Adrenal gland (tissue), 12 donors: ENCODE data around the gene COL4A1. TPM values are rescaled to one million over a fixed set of nuclear protein-coding genes. Genes with fewer than 3 reads are reported as not detected.

Experiments
- DNase-seq, 7 donors: peaks; one replicate each; pipeline ENCODE4 v3.0.0-alpha.2; 2019 to 2020
- H3K27ac ChIP-seq, 5 donors: fragments of 200-600 bp; sonication (generic) in 4 of 5; 1 replicate in 3 of 5; 2 replicates in 2 of 5; pipeline versions ENCODE4 v1.5.1 to v1.8.0; 2016 to 2020; ENCODE audit warnings: mild to moderate bottlenecking in 1 of 5
- H3K27me3 ChIP-seq: fragments of 200-600 bp; 2 replicates; pipeline ENCODE4 v1.8.0; 2021
- H3K36me3 ChIP-seq, 2 donors: fragments of 200-600 bp; replicated peaks in 1 of 2; 1 replicate in 1 of 2; 2 replicates in 1 of 2; pipeline versions ENCODE4 v1.5.1 to v1.8.0; 2018 to 2022
- H3K4me1 ChIP-seq, 2 donors: fragments of 200-600 bp; replicated peaks in 1 of 2; 1 replicate in 1 of 2; 2 replicates in 1 of 2; pipeline versions ENCODE4 v1.5.1 to v1.8.0; 2018 to 2021
- H3K4me3 ChIP-seq, 4 donors: fragments of 200-600 bp; sonication (generic) in 3 of 4; one replicate each; pipeline ENCODE4 v1.5.1; 2016 to 2018
- H3K9me3 ChIP-seq, 3 donors: fragments of 200-600 bp; sonication (generic) in 1 of 3; replicated peaks in 1 of 3; 1 replicate in 2 of 3; 2 replicates in 1 of 3; pipeline versions ENCODE4 v1.5.1 to v1.8.0; 2016 to 2021
- POLR2A ChIP-seq, 2 donors: fragments of 450-650 bp; IDR thresholded peaks; one replicate each; pipeline ENCODE4 v1.6.1; 2017; ENCODE audit warnings: antibody characterized with exemption in 2 of 2, mild to moderate bottlenecking in 2 of 2, moderate library complexity in 1 of 2
- WGBS, 4 donors: extraction: QIAGEN DNeasy Blood & Tissue Kit in 2 of 4; methylation state at CpG; one replicate each; pipeline versions ENCODE4 v1.1.5 to v1.1.7; 2013 to 2017; 5-methylcytosine and 5-hydroxymethylcytosine counted together
- intact Hi-C, 2 donors: fragments of 100-400 bp; cut with DNase I; formaldehyde crosslinking; loops; one replicate each; pipeline versions ENCODE4 v1.14.1 to v1.15.0; 2022 to 2023
- polyA plus RNA-seq, 3 donors: library from polyadenylated mRNA; stranded (reverse); fragments of 200-250 nt in 2 of 3; fragments of 350-450 nt in 1 of 3; fragmentation: Illumina TruSeq in 1 of 3; extraction: RNeasy Lipid Tissue Mini Kit (QIAGEN cat#74804) in 1 of 3; gene quantifications; one replicate each; pipeline ENCODE4 v1.2.3, GENCODE V29; 2013 to 2014
- total RNA-seq, 9 donors: library from RNA; depleted of rRNA in 4 of 9; stranded (reverse); fragments of >200 nt in 4 of 9; fragments of 120-200 nt in 1 of 9; fragmentation: NEBNext Ultra II Directional in 1 of 9; extraction: Animal tissue kit (Norgen Biotek cat#: 25700) in 1 of 9; gene quantifications; one replicate each; pipeline versions ENCODE4 v1.1.0 to v1.2.4, GENCODE V29; 2013 to 2023
- TF ChIP-seq, protein P1 (sequence below), 6 experiments: fragments of 450-650 bp in 4 of 6; fragments of 200-600 bp in 2 of 6; sonication (generic) in 1 of 6; IDR thresholded peaks; 1 replicate in 5 of 6; 2 replicates in 1 of 6; pipeline versions ENCODE4 v1.5.1 to v1.8.0; 2016 to 2021; ENCODE audit warnings: antibody characterized with exemption in 6 of 6, mild to moderate bottlenecking in 2 of 6, moderate library complexity in 1 of 6
- donor health status: healthy with polysubstance abuse.
- donor health status: Bipolar disorder and iron deficiency.
- donor health status: DM: yes; HTN: yes; CAD: no.
- donor health status: DM: no; HTN: no; CAD: no.
- donor health status: DM: no; HTN: no; CAD: no.
- donor health status: DM: yes; HTN: yes; CAD: no.

The COL4A1 gene
- total and polyA plus RNA-seq, 12 donors = 62.4 to 364 (median 183) TPM

DNA sequence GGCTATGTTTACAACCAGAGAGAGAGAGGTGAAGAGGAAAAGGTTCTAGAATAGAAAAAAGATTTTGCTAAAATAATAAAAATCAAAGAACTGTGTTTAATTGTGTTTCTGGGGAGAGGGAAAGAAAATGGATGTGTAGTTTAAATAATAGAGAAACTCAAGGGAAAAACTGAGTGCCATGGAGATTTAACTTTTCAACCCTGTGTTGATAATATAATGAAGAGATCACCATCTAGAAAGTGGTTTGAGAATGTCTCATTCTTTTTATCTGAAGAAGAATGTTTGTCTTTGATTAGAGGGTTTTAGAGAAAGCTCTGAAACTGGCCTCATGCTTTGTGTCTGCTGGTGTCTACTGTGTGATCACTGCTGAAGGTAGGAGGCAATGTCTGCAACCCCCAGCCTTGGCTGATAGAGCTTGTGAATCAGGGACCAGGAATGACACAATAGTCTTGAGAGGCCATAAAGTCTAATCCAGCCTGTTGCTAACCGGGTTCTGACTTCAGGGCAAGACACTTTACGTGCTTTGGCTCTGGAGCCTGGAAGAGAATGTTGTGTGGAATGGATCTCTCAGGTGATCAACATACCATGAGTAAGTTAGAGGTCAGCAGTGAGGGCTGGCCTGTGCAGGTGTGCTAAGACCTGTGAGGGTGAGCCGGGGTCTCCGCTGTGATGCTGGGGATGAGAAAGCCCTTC lies 5.5 kb upstream of the COL4A1 start:
- 78 to 87% (median 86%) methylated on average over 4 of the region's 4 CpGs for WGBS, 4 donors
- intact Hi-C loops = no loop called here

DNA sequence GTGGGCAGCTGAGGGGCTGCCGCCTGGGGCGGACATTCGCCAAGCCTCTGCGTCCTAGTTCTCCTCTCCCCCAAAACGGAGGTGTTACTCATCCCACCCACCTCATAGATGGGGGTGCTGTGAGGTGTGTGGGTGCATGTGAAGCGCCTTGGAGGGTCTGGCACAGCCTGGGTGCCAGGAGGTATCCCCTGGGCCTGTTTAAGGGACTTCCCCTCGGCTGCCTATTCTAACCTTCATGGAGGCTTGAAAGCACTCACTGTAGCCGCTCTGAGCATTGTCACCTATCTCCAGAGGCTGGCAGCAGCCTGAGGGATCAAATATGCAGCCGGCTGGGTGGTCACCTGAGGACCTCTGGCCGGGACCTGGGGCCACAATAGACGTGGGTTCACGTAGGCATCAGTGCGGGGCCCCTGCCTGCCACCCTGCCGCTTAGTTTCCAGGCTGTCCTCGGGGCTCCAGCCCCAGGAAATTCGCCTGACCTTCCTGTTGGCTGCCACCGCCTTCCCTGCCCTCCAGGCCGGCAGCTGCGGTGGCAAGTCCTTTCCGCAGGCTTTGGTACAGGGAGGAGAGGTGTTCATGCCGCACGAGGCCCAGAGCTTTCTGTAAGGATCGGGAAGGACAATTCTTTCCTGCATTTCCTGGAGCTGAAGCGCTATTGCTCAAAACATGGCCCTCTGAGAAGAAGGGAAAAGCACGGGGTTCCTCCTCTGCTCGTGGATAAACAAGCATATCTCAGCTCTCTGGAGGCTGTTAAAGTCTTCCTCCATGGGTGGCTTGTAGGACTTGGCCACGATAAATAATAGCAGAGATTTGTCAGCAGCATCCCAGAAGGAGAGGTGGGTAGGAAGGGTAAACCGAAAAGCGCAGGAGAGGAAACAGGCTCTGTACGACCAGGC lies 4.7 kb upstream of the COL4A1 start:
- H3K9me3 ChIP-seq = no peaks in the 10 kb centered on the region
- peak overlapping the region in 2 of 5 donors; percentile 30 to 75 for H3K27ac ChIP-seq
- WGBS, 4 donors = 59 to 68% (median 66%) methylated on average over 15 to 30 of the region's 30 CpGs
- no peaks in the 10 kb centered on the region for H3K36me3 ChIP-seq
- H3K4me3 ChIP-seq = peak overlapping the region in 1 of 4 donors; percentile 27
- peaks cover 0 to 12% of the 10 kb centered on the region in 2 donors for H3K4me1 ChIP-seq
- TF ChIP-seq POLR2A (IDR thresholded peaks at IDR 0.05) = no peak
- TF ChIP-seq, protein P1, sequence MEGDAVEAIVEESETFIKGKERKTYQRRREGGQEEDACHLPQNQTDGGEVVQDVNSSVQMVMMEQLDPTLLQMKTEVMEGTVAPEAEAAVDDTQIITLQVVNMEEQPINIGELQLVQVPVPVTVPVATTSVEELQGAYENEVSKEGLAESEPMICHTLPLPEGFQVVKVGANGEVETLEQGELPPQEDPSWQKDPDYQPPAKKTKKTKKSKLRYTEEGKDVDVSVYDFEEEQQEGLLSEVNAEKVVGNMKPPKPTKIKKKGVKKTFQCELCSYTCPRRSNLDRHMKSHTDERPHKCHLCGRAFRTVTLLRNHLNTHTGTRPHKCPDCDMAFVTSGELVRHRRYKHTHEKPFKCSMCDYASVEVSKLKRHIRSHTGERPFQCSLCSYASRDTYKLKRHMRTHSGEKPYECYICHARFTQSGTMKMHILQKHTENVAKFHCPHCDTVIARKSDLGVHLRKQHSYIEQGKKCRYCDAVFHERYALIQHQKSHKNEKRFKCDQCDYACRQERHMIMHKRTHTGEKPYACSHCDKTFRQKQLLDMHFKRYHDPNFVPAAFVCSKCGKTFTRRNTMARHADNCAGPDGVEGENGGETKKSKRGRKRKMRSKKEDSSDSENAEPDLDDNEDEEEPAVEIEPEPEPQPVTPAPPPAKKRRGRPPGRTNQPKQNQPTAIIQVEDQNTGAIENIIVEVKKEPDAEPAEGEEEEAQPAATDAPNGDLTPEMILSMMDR (IDR thresholded peaks at IDR 0.05) = no peak
- intact Hi-C loops = no loop called here
- peaks cover 4% of the 10 kb centered on the region for H3K27me3 ChIP-seq
- DNase-seq = no peak

More for the DNA sequence above, 5.5 kb upstream of the COL4A1 start:
- TF ChIP-seq POLR2A (IDR thresholded peaks at IDR 0.05) = no peak
- TF ChIP-seq, protein P1 (IDR thresholded peaks at IDR 0.05) = no peak
- Histone ChIP-seq H3K27ac (peak overlapping the region in 1 of 5 donors; percentile 30), H3K36me3 (no peaks in the 10 kb centered on the region), H3K4me3 (no peak overlapping the region), H3K9me3 (no peaks in the 10 kb centered on the region), H3K4me1 (peaks cover 0 to 9% of the 10 kb centered on the region in 2 donors), H3K27me3 (no peaks in the 10 kb centered on the region)
- no peak for DNase-seq

DNA sequence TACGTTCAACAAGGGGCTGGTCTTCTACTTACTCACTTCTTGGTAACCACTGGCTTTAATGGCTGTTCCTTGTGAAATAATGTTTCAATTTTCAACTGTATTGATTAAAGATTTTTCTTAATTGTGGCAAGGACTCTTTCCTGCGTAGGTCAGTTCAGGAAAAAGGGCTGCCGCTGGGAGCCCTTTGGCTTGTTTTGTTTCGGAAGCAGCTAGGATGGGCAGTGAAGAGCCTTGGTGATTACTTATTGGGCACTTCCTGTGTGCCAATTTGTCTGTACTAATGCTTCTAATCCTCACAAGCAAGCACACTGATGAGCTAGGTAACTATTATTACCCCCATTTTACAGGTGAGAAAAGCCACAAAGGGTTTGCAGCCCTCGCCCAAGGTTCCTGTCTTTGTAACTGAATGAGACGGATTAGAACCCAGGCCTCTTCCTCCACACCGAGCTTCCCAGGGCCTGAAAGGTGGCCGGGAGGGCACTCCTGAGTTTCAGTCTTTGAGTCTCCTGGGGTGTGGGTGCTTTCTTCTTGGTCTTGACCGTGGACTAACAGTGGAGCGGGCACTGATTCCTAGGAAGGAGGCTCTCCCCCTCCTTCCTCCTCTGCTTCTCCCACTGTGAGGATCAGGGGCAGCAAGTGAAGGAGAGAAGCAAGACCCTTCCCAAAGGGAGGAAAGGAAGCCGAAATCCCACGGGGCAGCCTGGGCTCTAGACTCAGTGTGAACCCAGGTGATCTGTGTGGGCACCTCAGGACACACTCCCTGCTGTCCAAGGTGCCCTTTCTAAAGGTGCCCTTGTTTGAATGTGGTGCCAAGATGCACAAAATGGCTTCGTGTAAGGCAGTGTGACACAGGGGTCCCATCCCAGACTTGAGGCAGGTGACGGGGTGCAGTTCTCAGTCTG lies 3.8 kb upstream of the COL4A1 start:
- peaks cover 4% of the 10 kb centered on the region for H3K27me3 ChIP-seq
- no peaks in the 10 kb centered on the region for H3K9me3 ChIP-seq
- peak overlapping the region in 2 of 5 donors; percentile 34 to 75 for H3K27ac ChIP-seq
- H3K4me3 ChIP-seq = peak overlapping the region in 1 of 4 donors; percentile 27
- intact Hi-C loops = no loop called here
- WGBS, 4 donors = 70 to 79% (median 74%) methylated on average over 11 to 14 of the region's 14 CpGs
- TF ChIP-seq, protein P1 (IDR thresholded peaks at IDR 0.05) = no peak
- TF ChIP-seq POLR2A (IDR thresholded peaks at IDR 0.05) = no peak
- H3K36me3 ChIP-seq = no peaks in the 10 kb centered on the region
- H3K4me1 ChIP-seq = peaks cover 0 to 12% of the 10 kb centered on the region in 2 donors
- no peak for DNase-seq
